ENCODE data around the gene TMEM176B.
A peak's percentile ranks its signal among the peaks of the same experiment; 100 is the strongest.
"Not testable (repeated sequence)": the region's sequence is repeated elsewhere in the genome, so short reads cannot be mapped to it uniquely, and the experiment has no call there.

Gene TMEM176B

GRCh38 chr7:150791746-150792452, 8.3 kb downstream of the TMEM176B start:
- DNase-seq: no peak

DNA sequence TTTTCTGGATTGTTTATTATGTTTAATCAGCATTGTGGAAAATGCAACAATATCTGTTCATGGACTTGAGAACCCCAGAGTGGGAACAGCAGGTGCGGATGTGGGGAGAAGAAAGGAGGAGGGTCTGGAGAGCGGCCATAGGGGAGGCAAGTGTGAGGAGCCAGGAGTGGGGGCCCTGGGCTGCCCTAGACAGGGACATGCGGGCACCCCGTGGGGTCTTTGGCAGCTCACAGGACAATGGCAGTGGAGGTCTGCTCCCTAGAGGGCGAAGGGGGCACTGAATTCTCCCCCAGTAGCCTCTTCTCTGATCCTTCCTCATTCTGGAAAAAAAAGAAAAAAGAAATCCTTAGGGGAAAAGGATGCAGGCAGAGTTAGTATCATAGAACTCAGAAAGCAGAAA, 8.9 kb downstream of the TMEM176B start:
- DNase-seq: no peak

DNA sequence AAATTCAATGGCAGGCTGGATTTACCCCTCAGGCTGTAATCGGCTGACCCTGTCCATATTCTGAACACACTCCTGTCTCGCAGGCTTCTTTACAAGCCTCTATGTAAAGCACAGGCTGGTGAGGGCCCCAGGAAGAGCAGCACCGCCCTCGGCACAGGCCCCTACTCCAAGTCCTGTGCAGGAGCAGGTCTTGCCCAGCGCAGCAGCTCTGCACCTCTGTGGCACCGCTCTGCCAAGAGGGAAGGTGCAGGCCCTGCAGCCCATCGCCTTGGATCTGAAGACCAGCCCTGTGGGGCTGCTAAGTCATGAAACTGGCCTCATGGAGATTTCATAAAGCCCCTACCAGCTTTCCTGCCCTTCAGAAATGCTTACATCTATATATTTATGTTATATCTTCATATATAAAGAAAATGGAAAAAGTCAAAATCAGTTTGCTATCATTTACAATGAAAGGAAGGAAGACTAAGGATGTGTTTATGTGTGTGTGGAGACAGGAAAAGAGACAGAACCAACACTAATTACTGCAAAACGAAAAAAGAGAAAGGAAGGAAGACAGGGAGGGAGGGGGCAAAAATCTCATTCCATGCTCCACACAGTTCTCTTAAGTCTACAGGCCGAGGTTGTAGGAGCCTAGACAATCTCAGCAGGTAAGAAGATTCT, 9.6 kb downstream of the TMEM176B start:
- DNase-seq: no peak

DNA sequence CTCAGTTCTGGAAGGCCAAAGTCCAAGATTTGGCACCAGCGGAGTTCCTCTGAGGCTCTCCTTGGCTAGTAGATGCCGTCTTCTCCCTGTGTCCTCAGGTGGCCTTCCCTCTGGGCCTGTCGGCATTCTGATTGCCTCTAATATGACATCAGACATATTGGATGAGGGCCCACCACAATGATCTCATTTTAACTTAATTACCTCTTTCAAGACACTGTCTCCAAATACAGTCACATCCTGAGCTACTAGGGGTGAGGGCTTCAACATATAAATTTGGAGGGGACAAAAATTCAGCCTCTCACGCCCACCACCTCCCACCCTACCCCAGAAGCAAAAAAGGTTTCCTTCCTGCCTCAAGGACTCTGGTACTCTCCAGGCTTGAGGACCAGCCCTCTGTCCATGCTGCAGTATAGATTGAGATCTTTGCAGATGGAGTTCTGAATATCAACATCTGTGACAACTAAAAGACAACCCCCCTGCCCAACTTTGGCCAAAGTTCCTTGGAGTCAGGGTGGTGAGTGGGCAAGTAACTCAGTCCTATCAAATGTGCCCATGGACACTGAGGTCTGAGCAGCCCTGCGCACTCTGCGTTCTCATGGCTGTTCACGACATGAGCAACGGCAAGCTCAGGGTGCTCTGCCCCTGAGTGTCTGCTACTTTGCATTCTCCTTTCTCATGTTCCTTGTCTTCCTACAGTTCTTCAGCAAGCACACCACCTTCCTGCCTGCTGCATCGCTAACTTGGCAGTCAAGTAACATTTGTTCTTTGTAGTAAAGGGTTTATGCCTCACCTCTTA, 11.5 kb downstream of the TMEM176B start:
- DNase-seq: no peak

GRCh38 chr7:150787321-150788281, 12.6 kb downstream of the TMEM176B start:
- DNase-seq: peak in 2 of 56 donors; percentile 8 to 24

DNA sequence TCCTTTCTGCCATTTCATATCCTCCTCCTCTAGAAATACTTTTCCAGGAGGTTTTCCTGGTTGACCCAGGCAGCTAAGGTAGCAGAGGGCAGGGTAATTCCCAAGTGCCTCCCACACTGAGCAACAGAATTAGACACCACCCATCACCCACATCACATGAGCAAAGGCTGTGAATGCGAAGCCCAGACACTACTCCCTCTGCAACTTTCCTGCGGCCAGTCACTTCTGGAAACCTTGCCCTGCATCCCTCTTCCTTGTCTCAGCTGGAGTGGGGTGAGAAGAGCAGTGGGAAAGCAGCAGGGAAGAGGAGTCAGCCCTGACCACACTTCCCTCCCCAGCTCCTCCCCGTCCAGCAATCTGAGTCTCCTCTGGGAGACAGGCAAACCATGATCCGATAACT, 15.2 kb downstream of the TMEM176B start:
- DNase-seq: no peak

DNA sequence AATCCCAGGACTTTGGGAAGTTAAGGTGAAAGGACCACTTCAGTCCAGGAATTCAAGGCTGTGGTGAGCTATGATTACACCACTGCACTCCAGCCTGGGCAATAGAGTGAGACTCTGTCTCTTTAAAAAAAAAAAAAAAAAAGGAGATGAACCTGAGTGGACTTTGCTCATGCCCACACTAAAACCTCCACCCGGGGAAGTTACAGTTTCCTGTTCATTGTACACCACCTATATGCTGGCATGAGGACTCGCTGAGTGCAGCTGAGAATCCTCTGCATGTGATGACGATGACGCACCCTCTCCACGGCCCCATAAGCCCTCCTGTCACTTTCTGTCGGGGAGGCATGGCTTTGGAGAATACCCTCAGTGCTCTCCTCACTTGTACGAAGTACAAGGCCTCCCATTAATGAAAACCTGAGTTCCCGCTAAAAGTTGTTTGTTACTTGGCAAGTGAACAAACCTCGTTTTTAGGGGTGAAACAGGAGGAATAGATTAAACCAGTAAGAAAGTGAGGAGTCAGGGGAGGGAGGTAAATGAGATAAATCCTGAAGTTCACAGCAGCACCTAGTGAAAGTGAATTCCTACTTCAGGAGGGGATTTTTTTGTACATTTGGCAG, 15.9 kb downstream of the TMEM176B start:
- no peak for DNase-seq

DNA sequence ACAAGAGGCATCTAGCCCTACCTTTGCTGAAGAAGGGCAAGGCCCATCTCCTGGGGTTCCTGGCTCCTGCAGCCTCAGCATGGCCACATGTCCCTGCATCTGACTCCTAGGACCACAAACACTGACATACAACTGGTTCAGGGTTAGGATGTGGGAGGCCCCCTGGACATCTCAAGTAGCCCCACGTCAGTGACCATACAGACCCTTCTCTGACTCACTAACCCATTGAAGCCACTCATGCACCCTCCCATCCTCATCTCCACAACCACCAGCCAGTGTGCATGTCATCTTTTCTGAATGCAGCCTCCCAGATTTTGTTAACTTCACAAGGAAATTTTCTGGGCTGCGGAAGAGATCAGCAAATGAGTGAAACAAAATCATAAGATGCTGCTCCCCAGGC, 18.2 kb downstream of the TMEM176B start:
- no peak for DNase-seq

GRCh38 chr7:150781103-150781502, 19.1 kb downstream of the TMEM176B start:
- no peak for DNase-seq

GRCh38 chr7:150780292-150780691, 19.9 kb downstream of the TMEM176B start:
- no peak for DNase-seq

GRCh38 chr7:150778738-150779301, 21.3 kb downstream of the TMEM176B start:
- DNase-seq: peak in 47 of 56 donors; percentile 11 to 92 (median 56)

- DNase-seq: no peak
Observed at GRCh38 chr7:150778014-150778737, 22.0 kb downstream of the TMEM176B start.

- DNase-seq: not testable (repeated sequence)
Observed at GRCh38 chr7:150774131-150774530, 26.0 kb downstream of the TMEM176B start.

- no peak for DNase-seq
Observed at GRCh38 chr7:150769768-150770167, 30.4 kb downstream of the TMEM176B start.

- no peak for DNase-seq
Observed at GRCh38 chr7:150766334-150766709, 33.8 kb downstream of the TMEM176B start.

DNA sequence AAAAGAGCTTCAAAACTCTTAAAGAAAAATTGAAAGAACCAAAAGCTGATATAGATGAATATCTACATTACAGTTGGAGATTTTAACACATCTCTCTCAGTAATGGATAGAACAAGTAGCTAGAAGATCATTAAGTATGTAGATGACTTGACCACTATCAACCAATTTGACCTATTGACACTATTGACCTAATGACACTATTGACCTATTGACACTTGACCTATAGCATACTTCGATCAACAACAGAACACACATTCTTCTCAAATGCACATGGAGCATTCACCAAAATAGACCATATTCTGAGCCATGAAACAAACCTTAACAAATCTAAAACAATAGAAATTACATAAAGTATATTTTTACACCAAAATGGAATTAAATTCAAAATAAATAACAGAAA, 40.7 kb downstream of the TMEM176B start:
- DNase-seq: no peak

- DNase-seq: no peak
Observed at GRCh38 chr7:150756858-150757257, 43.3 kb downstream of the TMEM176B start.

DNA sequence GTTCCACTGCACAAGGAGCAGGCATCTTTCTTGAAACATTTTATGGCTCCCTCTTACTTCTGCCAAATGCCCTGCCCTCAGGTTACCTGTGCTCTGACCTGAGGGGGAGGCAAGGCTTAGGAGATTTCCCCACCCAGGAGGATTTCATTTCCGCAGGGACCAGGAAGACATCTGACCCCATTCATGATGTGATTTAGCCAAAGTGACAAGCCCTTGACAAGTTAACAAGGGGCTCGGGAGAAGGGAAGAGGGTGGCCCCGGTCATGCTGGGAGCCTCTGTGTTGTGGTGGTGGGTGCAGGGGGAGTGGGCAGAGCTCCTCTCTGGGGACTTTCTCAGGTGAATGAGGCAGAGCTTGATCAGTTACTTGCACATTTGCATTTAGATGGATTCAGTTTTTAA, 44.0 kb downstream of the TMEM176B start:
- DNase-seq: no peak

- DNase-seq: no peak
Observed at GRCh38 chr7:150755473-150756099, 44.6 kb downstream of the TMEM176B start.
